Astrocyte (in vitro differentiated cells and primary cell): Measurements from ENCODE around the gene DERA. TPM values are rescaled to one million over a fixed set of nuclear protein-coding genes. Genes with fewer than 3 reads are reported as not detected.
"Not testable (repeated sequence)": the region's sequence is repeated elsewhere in the genome, so short reads cannot be mapped to it uniquely, and the experiment has no call there.

ENCODE experiments used
- DNase-seq: peaks from one replicate; pipeline ENCODE4 v3.0.0-alpha.2; 2010; ENCODE audit warnings: low read depth
- FAIRE-seq: peaks from 2 replicates; lab custom pipeline; 2011; peaks lifted over from hg19 to GRCh38; lab: Jason Lieb, UNC
- H2AFZ ChIP-seq: 2 replicates; pipeline ENCODE4 v1.6.0; 2012; ENCODE audit warnings: low read depth, low read length, inconsistent platforms
- H3K27ac ChIP-seq: 2 replicates; pipeline ENCODE4 v1.5.1; 2011; ENCODE audit warnings: low read depth, low read length, inconsistent platforms
- H3K27me3 ChIP-seq: 2 replicates; pipeline ENCODE4 v1.6.0; 2011; ENCODE audit warnings: low read length, inconsistent platforms; ENCODE audit not compliant: insufficient read depth
- H3K36me3 ChIP-seq: 2 replicates; pipeline ENCODE4 v1.5.1; 2011; ENCODE audit warnings: low read length, inconsistent platforms; ENCODE audit not compliant: insufficient read depth
- H3K4me1 ChIP-seq: 2 replicates; pipeline ENCODE4 v1.5.1; 2011; ENCODE audit warnings: low read length, inconsistent platforms; ENCODE audit not compliant: insufficient read depth
- H3K4me2 ChIP-seq: 2 replicates; pipeline ENCODE4 v1.6.0; 2012; ENCODE audit warnings: low read length, inconsistent platforms
- H3K4me3 ChIP-seq: 2 replicates; pipeline ENCODE4 v1.5.1; 2011; ENCODE audit warnings: low read depth, mild to moderate bottlenecking, low read length, inconsistent platforms; ENCODE audit not compliant: insufficient read depth
- H3K79me2 ChIP-seq: 2 replicates; pipeline ENCODE4 v1.6.0; 2012; ENCODE audit warnings: mild to moderate bottlenecking, low read length, inconsistent platforms; ENCODE audit not compliant: insufficient read depth
- H3K9ac ChIP-seq: 2 replicates; pipeline ENCODE4 v1.6.0; 2012; ENCODE audit warnings: mild to moderate bottlenecking, low read length, inconsistent platforms
- H3K9me3 ChIP-seq: 2 replicates; pipeline ENCODE4 v1.5.1; 2012; ENCODE audit warnings: low read depth, mild to moderate bottlenecking, low read length, inconsistent platforms; ENCODE audit not compliant: insufficient read depth
- H4K20me1 ChIP-seq: 2 replicates; pipeline ENCODE4 v1.6.0; 2012; ENCODE audit warnings: low read length, inconsistent platforms; ENCODE audit not compliant: insufficient read depth
- H3K27ac Mint-ChIP-seq: one replicate; pipeline ENCODE4 v1.8.0; 2021; ENCODE audit warnings: mild to moderate bottlenecking, mixed read lengths; ENCODE audit not compliant: unreplicated experiment
- H3K27me3 Mint-ChIP-seq: one replicate; pipeline ENCODE4 v1.8.0; 2021; ENCODE audit warnings: low read depth, mixed read lengths; ENCODE audit not compliant: unreplicated experiment
- H3K36me3 Mint-ChIP-seq: one replicate; pipeline ENCODE4 v1.8.0; 2021; ENCODE audit warnings: low read depth, mixed read lengths; ENCODE audit not compliant: unreplicated experiment
- H3K4me1 Mint-ChIP-seq: one replicate; pipeline ENCODE4 v1.8.0; 2021; ENCODE audit warnings: low read depth, mixed read lengths; ENCODE audit not compliant: unreplicated experiment
- H3K4me3 Mint-ChIP-seq: one replicate; pipeline ENCODE4 v1.8.0; 2021; ENCODE audit warnings: mild to moderate bottlenecking, moderate library complexity, mixed read lengths; ENCODE audit not compliant: unreplicated experiment
- H3K9me3 Mint-ChIP-seq: one replicate; pipeline ENCODE4 v1.8.0; 2021; ENCODE audit warnings: mild to moderate bottlenecking, mixed read lengths; ENCODE audit not compliant: unreplicated experiment
- EZH2 ChIP-seq: IDR thresholded peaks from 2 replicates; pipeline ENCODE4 v1.6.1; 2012; ENCODE audit warnings: mild to moderate bottlenecking, low read length, inconsistent platforms; ENCODE audit not compliant: insufficient read depth
- total RNA-seq: library from RNA; stranded (reverse); gene quantifications from 2 replicates; pipeline ENCODE4 v1.2.1, GENCODE V29; 2021
- TF ChIP-seq, protein P1 (sequence below): IDR thresholded peaks from 2 replicates; pipeline ENCODE4 v1.5.1; 2011; ENCODE audit warnings: low read depth, mild to moderate bottlenecking, inconsistent platforms, low read length, moderate library complexity; ENCODE audit not compliant: insufficient read depth

Gene DERA
- total RNA-seq, 1 donor from 2014 or later: 40.1 TPM

DNA sequence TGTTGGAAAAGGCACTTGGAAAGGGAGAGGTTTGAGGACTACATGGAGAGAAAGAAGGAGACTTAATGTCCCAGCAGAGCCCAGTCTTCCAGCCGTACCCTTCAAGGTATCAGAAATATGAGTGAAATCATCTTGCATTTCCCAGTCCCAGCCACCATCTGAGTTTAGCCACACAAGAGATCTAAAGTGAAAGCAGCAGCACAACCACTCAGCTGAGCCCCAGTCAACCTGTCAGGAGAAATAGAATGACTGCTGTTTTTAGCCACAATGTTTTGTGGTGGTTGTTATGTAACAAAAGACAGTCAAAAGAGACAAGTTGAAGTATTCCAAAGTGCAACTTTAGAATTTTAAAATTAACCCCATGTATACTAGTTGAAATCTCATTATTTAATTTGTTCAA, 28.0 kb downstream of the DERA start:
- Histone ChIP-seq H3K4me2 (no peak overlapping the region), H3K4me3 (no peak overlapping the region), H3K9ac (no peak overlapping the region), H3K4me1 (no peaks in the 10 kb centered on the region), H3K36me3 (no peaks in the 10 kb centered on the region), H4K20me1 (no peaks in the 10 kb centered on the region), H3K27me3 (no peaks in the 10 kb centered on the region), H2AFZ (no peak overlapping the region), H3K27ac (no peak overlapping the region), H3K79me2 (peaks cover 17% of the 10 kb centered on the region), H3K9me3 (no peaks in the 10 kb centered on the region)
- H3K27ac Mint-ChIP-seq: no peak overlapping the region
- H3K9me3 Mint-ChIP-seq: peaks cover under 1% of the 10 kb centered on the region
- TF ChIP-seq, protein P1, sequence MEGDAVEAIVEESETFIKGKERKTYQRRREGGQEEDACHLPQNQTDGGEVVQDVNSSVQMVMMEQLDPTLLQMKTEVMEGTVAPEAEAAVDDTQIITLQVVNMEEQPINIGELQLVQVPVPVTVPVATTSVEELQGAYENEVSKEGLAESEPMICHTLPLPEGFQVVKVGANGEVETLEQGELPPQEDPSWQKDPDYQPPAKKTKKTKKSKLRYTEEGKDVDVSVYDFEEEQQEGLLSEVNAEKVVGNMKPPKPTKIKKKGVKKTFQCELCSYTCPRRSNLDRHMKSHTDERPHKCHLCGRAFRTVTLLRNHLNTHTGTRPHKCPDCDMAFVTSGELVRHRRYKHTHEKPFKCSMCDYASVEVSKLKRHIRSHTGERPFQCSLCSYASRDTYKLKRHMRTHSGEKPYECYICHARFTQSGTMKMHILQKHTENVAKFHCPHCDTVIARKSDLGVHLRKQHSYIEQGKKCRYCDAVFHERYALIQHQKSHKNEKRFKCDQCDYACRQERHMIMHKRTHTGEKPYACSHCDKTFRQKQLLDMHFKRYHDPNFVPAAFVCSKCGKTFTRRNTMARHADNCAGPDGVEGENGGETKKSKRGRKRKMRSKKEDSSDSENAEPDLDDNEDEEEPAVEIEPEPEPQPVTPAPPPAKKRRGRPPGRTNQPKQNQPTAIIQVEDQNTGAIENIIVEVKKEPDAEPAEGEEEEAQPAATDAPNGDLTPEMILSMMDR: no peak
- no peak for TF ChIP-seq EZH2
- no peaks in the 10 kb centered on the region for H3K27me3 Mint-ChIP-seq
- H3K36me3 Mint-ChIP-seq: peaks cover 3% of the 10 kb centered on the region
- H3K4me1 Mint-ChIP-seq: peaks cover 6% of the 10 kb centered on the region
- no peak for FAIRE-seq
- DNase-seq: no peak
- no peak overlapping the region for H3K4me3 Mint-ChIP-seq

DNA sequence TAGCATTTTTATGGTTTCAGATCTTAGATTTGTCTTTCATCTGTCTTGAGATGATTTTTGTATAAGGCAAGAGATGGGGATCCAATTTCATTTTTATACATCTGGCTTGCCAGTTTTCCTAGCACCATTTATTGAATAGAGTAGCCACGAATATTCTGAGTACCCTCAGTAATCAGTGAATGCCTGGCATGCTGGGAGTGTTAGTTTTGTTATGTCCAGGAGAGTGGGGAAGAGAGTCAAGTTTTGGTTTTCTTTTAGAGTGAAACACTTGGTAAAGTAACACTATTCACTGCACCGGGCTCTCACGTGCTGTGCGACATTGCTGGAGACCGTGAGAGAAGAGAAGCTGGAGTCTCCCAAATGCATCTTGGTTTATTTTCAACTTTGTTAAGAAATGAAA, 31.3 kb downstream of the DERA start:
- Mint-ChIP-seq H3K4me1 (peaks cover 6% of the 10 kb centered on the region), H3K36me3 (peaks cover 3% of the 10 kb centered on the region), H3K27ac (no peak overlapping the region), H3K9me3 (peaks cover 8% of the 10 kb centered on the region), H3K4me3 (no peak overlapping the region), H3K27me3 (no peaks in the 10 kb centered on the region)
- H3K79me2 ChIP-seq: peaks cover 5% of the 10 kb centered on the region
- no peak overlapping the region for H3K27ac ChIP-seq
- no peaks in the 10 kb centered on the region for H4K20me1 ChIP-seq
- H3K9me3 ChIP-seq: no peaks in the 10 kb centered on the region
- TF ChIP-seq, protein P1: no peak
- no peak for TF ChIP-seq EZH2
- no peaks in the 10 kb centered on the region for H3K4me1 ChIP-seq
- H3K36me3 ChIP-seq: no peaks in the 10 kb centered on the region
- DNase-seq (no peak), FAIRE-seq (no peak)
- H3K27me3 ChIP-seq: no peaks in the 10 kb centered on the region
- no peak overlapping the region for H3K4me3 ChIP-seq
- H3K9ac ChIP-seq: no peak overlapping the region
- H2AFZ ChIP-seq: no peak overlapping the region
- no peak overlapping the region for H3K4me2 ChIP-seq

DNA sequence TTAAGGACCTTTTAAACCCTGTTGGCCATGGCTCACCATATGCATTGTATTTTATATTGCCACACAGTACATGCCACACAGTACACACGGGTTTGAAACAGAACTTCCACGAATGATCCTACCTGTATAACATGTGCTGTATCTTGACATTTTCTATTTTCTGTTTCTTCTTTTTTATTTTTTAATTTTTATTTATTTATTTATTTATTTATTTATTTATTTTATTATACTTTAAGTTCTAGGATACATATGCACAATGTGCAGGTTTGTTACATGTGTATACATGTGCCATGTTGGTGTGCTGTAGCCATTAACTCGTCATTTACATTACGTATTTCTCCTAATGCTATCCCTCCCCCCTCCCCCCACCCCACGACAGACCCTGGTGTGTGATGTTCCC, 32.4 kb downstream of the DERA start:
- not testable (repeated sequence) for H2AFZ ChIP-seq, H3K36me3 Mint-ChIP-seq, DNase-seq, H3K4me3 Mint-ChIP-seq, H4K20me1 ChIP-seq, H3K9ac ChIP-seq, H3K4me1 ChIP-seq, FAIRE-seq, H3K4me1 Mint-ChIP-seq, H3K27ac ChIP-seq, H3K36me3 ChIP-seq, H3K9me3 Mint-ChIP-seq, H3K9me3 ChIP-seq, H3K27me3 Mint-ChIP-seq, H3K27me3 ChIP-seq, H3K79me2 ChIP-seq, H3K27ac Mint-ChIP-seq, H3K4me3 ChIP-seq, H3K4me2 ChIP-seq

DNA sequence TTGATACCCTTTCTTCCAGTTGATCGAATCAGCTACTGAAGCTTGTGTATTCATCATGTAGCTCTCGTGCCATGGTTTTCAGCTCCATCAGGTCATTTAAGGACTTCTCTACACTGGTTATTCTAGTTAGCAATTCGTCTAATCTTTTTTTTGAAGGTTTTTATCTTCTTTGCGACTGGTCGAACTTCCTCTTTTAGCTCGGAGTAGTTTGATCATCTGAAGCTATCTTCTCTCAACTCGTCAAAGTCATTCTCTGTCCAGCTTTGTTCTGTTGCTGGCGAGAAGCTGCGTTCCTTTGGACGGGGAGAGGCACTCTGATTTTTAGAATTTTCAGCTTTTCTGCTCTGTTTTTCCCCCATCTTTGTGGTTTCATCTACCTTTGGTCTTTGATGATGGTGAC, 37.3 kb downstream of the DERA start:
- not testable (repeated sequence) for H3K27me3 Mint-ChIP-seq, H3K4me1 ChIP-seq, H4K20me1 ChIP-seq, DNase-seq, H3K4me3 Mint-ChIP-seq, H3K4me1 Mint-ChIP-seq, H3K27ac ChIP-seq, H3K36me3 ChIP-seq, H3K9me3 ChIP-seq, H3K27ac Mint-ChIP-seq, H3K4me2 ChIP-seq, H3K9me3 Mint-ChIP-seq, H3K36me3 Mint-ChIP-seq, FAIRE-seq, H3K9ac ChIP-seq, H3K27me3 ChIP-seq, H3K79me2 ChIP-seq, H2AFZ ChIP-seq, H3K4me3 ChIP-seq
